HTERT RPE-1 (cell line): Measurements from ENCODE around the gene TBCD.
"Not testable (repeated sequence)": the region's sequence is repeated elsewhere in the genome, so short reads cannot be mapped to it uniquely, and the experiment has no call there.

Source experiments
- in situ Hi-C: fragments of 300-500 bp; cut with MboI; formaldehyde crosslinking; loops from 4 replicates; pipeline ENCODE4 v1.14.3; 2020; ENCODE audit warnings: low sequenced_read_pairs

TBCD gene

DNA sequence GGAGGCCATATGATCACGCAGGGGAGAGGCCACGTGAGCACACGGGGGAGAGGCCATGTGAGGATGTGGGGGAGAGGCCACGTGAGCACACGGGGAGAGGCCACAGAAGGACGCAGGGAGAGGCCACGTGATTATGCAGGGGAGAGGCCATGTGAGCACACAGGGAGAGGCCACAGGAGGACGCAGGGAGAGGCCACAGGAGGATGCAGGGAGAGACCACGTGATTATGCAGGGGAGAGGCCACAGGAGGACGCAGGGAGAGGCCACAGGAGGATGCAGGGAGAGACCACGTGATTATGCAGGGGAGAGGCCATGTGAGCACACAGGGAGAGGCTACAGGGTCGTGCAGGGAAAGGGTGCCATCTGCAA lies 232.4 kb downstream of the TBCD start:
- in situ Hi-C loops, result not testable (repeated sequence)

DNA sequence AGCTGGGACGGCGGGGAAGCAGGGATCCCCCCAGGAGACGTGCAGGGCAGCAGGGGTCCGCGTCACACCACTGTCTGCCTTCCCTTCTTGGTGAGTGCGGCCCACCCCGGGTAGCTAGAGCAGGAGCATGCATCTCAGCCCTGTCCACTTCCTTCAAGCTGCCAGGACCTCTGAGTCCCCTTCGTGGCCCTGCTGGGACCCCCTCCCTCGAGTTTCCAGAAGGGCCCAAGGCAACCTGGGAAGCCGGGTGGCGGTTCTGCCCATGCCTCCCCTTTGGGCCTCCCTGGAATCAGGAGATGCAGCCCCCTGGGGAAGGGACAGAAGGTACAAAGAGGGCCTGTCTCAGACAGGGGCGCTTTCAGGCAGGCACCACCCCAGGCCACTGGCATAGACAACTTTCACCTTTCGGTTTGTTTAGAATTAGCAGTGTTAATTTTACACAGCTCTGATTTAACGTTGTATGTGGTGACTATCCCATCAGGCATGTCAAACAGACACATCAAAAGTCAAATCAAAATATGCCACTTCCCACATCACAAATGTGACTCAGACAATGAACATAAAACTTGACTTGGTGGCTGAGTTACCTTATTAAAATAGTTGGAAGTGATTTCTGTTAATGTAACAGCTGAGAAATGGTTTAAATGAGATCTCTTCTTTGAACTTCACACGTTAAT lies 233.0 kb downstream of the TBCD start:
- in situ Hi-C loops, result no loop called here

DNA sequence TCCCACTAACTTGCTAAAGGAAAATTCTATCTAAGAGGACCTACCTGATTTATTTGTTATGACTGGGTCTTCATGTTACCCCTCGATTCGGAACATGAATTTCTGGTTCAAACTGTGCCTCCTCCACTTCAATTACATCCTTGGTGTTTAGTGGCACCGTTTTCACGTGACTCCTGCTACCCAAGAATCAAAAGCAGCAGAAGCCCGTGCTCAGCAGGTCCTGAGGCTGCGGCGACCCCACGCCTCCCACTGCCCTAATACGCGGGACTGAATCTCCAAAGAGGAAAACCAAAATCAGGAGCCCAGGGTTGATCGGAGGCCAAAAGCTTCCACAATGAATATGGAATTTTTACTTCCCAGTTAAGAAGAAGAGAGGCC lies 233.6 kb downstream of the TBCD start:
- in situ Hi-C loops, result no loop called here

DNA sequence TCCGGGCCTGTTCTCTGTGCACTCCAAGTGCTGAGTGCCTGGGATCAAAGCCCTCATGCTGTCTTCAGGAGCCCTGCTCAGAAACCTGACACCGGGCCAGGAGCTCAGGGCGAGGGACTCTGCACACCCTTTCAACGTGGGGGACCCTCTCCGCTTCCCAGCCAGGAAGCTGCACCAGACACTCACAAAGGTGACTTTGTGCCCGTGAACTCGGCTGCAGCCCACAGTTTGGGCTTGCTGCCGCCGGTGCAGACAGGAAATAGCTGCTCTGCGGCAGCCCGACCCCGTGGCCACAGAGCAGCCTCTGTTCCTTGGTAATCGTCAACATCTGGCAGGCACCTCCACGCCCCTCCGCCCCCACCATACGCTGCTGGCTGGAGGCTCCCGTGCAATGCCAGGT lies 234.1 kb downstream of the TBCD start:
- in situ Hi-C loops, result no loop called here

DNA sequence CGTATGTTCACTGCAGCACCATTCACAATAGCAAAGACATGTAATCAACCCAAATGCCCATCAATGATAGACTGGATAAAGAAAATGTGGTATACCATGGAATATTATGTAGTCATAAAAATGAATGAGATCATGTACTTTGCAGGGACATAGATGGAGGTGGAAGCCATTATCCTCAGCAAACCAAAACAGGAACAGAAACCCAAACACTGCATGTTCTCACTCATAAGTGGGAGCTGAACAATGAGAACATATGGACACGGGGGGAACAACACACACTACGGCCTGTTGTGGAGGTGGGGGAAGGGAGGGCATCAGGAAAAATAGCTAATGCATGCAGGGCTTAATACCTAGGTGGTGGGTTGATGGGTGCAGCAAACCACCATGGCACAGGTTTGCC lies 237.2 kb downstream of the TBCD start:
- in situ Hi-C loops, result not testable (repeated sequence)

DNA sequence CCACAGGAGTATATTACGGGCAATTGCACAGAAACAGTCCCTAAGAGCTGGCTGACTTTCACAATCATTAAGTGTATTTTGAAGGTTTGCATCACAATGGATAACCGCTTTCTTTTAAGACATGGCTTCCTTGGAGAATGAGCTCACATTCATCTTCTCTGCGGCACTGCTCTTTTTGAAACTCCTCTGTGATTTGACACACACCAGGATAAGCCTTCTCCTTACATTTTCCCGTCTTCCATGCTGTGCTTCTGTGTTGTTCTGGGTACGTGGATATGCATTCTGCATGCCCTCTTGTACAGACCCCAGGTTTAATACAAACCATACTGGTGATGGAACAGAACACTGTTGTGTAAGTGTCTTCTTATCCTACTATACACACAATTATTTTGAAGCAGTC lies 238.0 kb downstream of the TBCD start:
- in situ Hi-C loops, result no loop called here

DNA sequence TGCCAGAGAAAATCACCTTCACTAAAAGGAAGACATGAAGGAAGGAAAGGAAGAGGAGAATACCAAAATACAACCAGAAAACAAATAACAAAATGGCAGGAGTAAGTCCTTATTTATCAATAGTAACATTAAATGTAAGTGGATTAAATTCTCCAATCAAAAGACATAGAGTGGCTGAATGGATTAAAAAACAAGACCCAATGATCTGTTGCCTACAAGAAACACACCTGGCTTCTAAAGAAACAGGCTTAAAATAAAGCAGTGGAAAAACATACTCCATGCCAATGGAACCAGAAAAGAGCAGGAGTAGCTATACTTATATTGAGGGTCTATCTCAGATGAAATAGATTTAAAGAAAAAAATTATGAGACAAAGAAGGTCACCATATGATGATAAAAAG lies 241.1 kb downstream of the TBCD start:
- in situ Hi-C loops, result no loop called here
